KOPT-K1 (cell line): ENCODE data around the gene TBCD.
A peak's percentile ranks its signal among the peaks of the same experiment; 100 is the strongest.
"Not testable (repeated sequence)": the region's sequence is repeated elsewhere in the genome, so short reads cannot be mapped to it uniquely, and the experiment has no call there.

Experiments used
- H3K27ac ChIP-seq: fragments of 200-600 bp; sonication (generic); 2 replicates; pipeline ENCODE4 v1.5.1; 2016; ENCODE audit warnings: antibody characterized with exemption, mild to moderate bottlenecking, low read depth, low read length; ENCODE audit not compliant: poor library complexity, severe bottlenecking
- H3K36me3 ChIP-seq: fragments of 200-600 bp; sonication (generic); 2 replicates; pipeline ENCODE4 v1.5.1; 2017; ENCODE audit warnings: antibody characterized with exemption, mild to moderate bottlenecking, low read length, moderate library complexity; ENCODE audit not compliant: insufficient read depth
- H3K9me3 ChIP-seq: fragments of 200-600 bp; sonication (generic); 2 replicates; pipeline ENCODE4 v1.5.1; 2017; ENCODE audit warnings: antibody characterized with exemption, low read length, mild to moderate bottlenecking; ENCODE audit not compliant: insufficient read depth, poor library complexity, severe bottlenecking

Gene TBCD

GRCh38 chr17:82743344-82744219 lies 8.3 kb upstream of the TBCD start:
- no peak overlapping the region for H3K27ac ChIP-seq
- H3K9me3 ChIP-seq: peaks cover 36% of the 10 kb centered on the region
- peaks cover 47% of the 10 kb centered on the region for H3K36me3 ChIP-seq

GRCh38 chr17:82744736-82745135 lies 7.1 kb upstream of the TBCD start:
- H3K27ac ChIP-seq: not testable (repeated sequence)
- H3K9me3 ChIP-seq: peaks cover 32% of the 10 kb centered on the region
- peaks cover 41% of the 10 kb centered on the region for H3K36me3 ChIP-seq

- H3K27ac ChIP-seq: no peak overlapping the region
- H3K36me3 ChIP-seq: peaks cover 33% of the 10 kb centered on the region
- peaks cover 30% of the 10 kb centered on the region for H3K9me3 ChIP-seq
Measured at GRCh38 chr17:82745524-82745923, 6.3 kb upstream of the TBCD start.

GRCh38 chr17:82748756-82749155 lies 3.1 kb upstream of the TBCD start:
- Histone ChIP-seq H3K9me3 (peaks cover 20% of the 10 kb centered on the region), H3K36me3 (peaks cover under 1% of the 10 kb centered on the region; the same call in 1 of the 2 replicates), H3K27ac (no peak overlapping the region)

GRCh38 chr17:82750241-82750908 lies 1.5 kb upstream of the TBCD start:
- peaks cover under 1% of the 10 kb centered on the region for H3K36me3 ChIP-seq
- H3K9me3 ChIP-seq: peaks cover 19% of the 10 kb centered on the region
- no peak overlapping the region for H3K27ac ChIP-seq

- H3K9me3 ChIP-seq: peaks cover 11% of the 10 kb centered on the region
- peaks cover 9% of the 10 kb centered on the region for H3K36me3 ChIP-seq
- H3K27ac ChIP-seq: no peak overlapping the region
Measured at GRCh38 chr17:82751171-82751570, 694 bp upstream of the TBCD start.

GRCh38 chr17:82752371-82753200 lies 721 bp downstream of the TBCD start:
- Histone ChIP-seq H3K27ac (peak overlapping the region; percentile 78), H3K9me3 (peaks cover 6% of the 10 kb centered on the region), H3K36me3 (peaks cover 23% of the 10 kb centered on the region)

GRCh38 chr17:82753201-82753464 lies 1.3 kb downstream of the TBCD start:
- peaks cover 28% of the 10 kb centered on the region for H3K36me3 ChIP-seq
- H3K9me3 ChIP-seq: peaks cover 6% of the 10 kb centered on the region
- H3K27ac ChIP-seq: peak overlapping the region; percentile 78

- peaks cover 6% of the 10 kb centered on the region for H3K9me3 ChIP-seq
- no peak overlapping the region for H3K27ac ChIP-seq
Measured at GRCh38 chr17:82754297-82755208, 2.7 kb downstream of the TBCD start.

GRCh38 chr17:82756166-82756565 lies 4.3 kb downstream of the TBCD start:
- Histone ChIP-seq H3K9me3 (no peaks in the 10 kb centered on the region), H3K27ac (no peak overlapping the region), H3K36me3 (peaks cover 56% of the 10 kb centered on the region)

More at GRCh38 chr17:82754297-82755208, 2.7 kb downstream of the TBCD start:
- peaks cover 40% of the 10 kb centered on the region for H3K36me3 ChIP-seq

- peaks cover 96% of the 10 kb centered on the region for H3K36me3 ChIP-seq
- H3K9me3 ChIP-seq: no peaks in the 10 kb centered on the region
- H3K27ac ChIP-seq: no peak overlapping the region
Measured at GRCh38 chr17:82765371-82765770, 13.5 kb downstream of the TBCD start.

- Histone ChIP-seq H3K9me3 (no peaks in the 10 kb centered on the region), H3K36me3 (peaks cover 96% of the 10 kb centered on the region), H3K27ac (no peak overlapping the region)
Measured at GRCh38 chr17:82767041-82767754, 15.3 kb downstream of the TBCD start.

- Histone ChIP-seq H3K27ac (no peak overlapping the region), H3K36me3 (peaks cover 92% of the 10 kb centered on the region), H3K9me3 (no peaks in the 10 kb centered on the region)
Measured at GRCh38 chr17:82769041-82769440, 17.2 kb downstream of the TBCD start.

GRCh38 chr17:82772026-82772425 lies 20.2 kb downstream of the TBCD start:
- Histone ChIP-seq H3K36me3 (peaks cover 90% of the 10 kb centered on the region), H3K9me3 (no peaks in the 10 kb centered on the region), H3K27ac (no peak overlapping the region)
